Subcutaneous preadipocyte (primary cell): ENCODE measurements around the gene CCDC127. TPM values are rescaled to one million over a fixed set of nuclear protein-coding genes. Genes with fewer than 3 reads are reported as not detected.

Experiments
- total RNA-seq: library from RNA; depleted of rRNA; stranded (reverse); fragments of >200 nt; gene quantifications from 2 replicates; pipeline ENCODE4 v1.2.3, GENCODE V29; 2012

Gene CCDC127
- 4.0 and 4.1 TPM in 2 replicates for total RNA-seq

GRCh38 chr5:217494-218456 lies at the start of gene CCDC127, which contains the start of gene SDHA:
Gene CCDC127, minus strand, starts transcription at chr5:218153. Its CDS starts 1,304 bp downstream, at chr5:216849.
Gene SDHA, plus strand, starts transcription at chr5:218320. Its CDS starts 36 bp downstream, at chr5:218356.

DNA sequence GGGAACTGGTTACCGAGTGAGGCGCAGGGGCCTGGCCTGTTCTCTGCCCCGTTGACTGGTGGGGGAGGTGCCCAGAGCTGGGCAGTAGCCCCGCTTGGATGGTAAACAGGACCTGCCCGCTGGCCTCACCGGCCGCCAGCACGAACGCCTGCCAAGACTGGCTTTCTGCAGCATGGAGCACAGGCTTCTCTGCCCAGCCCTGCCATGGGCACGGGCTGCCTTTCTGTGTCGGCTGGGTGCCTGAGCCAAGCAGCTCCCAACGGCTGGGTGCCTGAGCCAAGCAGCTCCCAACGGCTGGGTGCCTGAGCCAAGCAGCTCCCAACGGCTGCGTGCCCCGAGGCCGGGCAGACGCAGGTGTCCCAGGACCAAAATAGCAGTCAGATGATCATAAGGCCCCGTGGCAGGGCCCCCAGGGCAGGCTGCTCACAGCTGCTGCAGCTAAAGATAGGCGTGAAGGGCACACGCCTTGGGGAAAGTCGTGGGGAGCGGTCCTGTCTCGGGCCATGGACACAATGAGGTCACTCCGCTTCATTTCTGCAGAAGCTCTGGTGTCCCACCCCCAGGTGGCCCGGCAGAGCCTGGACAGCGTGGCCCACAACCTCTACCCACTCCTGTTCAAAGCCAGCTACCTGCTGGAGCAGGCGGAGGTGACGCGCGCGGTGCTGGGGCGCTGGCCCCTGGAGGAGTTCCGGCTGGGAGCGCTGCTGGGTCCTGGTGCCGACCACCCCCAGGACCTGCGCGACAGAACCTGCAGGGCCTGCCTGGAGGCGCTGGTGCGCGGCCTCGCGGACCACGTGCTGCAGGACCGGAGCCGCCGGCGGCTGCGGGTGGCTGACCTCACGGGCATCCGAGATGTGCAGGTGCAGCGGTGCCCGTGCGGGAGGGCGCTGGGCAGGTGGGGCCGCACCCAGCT lies 26.7 kb downstream of the CCDC127 start, which contains the start of gene LRRC14B:
Gene LRRC14B (plus strand): TSS at position 460 of the 913 bp plus-strand sequence. CDS start 44 bp downstream, at position 504.

Other genes with a start within 250 kb of the CCDC127 start
- gene PLEKHG4B, start 126.0 kb downstream of the CCDC127 start, total RNA-seq = not detected in 2 replicates
- gene LRRC14B, start 26.7 kb downstream of the CCDC127 start, total RNA-seq = not detected in 2 replicates
- gene SDHA, start 167 bp upstream of the CCDC127 start, total RNA-seq = 107 and 124 TPM in 2 replicates
- gene PDCD6, start 53.5 kb upstream of the CCDC127 start, total RNA-seq = 78.8 and 90.8 TPM in 2 replicates
- gene AHRR, start 103.6 kb upstream of the CCDC127 start, total RNA-seq = 21.3 and 26.4 TPM in 2 replicates
- gene EXOC3, start 225.0 kb upstream of the CCDC127 start, total RNA-seq = 31.6 and 32.3 TPM in 2 replicates